Esophagus squamous epithelium (tissue), 5 donors: Measurements from ENCODE around the gene PLEKHG2. TPM values are rescaled to one million over a fixed set of nuclear protein-coding genes. Genes with fewer than 3 reads are reported as not detected.

Experiments used
- DNase-seq: peaks from one replicate; lab custom pipeline; 2025; lab: John Stamatoyannopoulos, UW
- H3K27ac ChIP-seq, 4 donors: fragments of 200-600 bp; sonication (generic); one replicate each; pipeline ENCODE4 v1.5.1; 2016 to 2019; ENCODE audit warnings: mild to moderate bottlenecking in 1 of 4
- H3K27me3 ChIP-seq, 4 donors: fragments of 200-600 bp; sonication (generic); 1 replicate in 3 of 4; 2 replicates in 1 of 4; pipeline versions ENCODE4 v1.5.1 to v1.6.0; 2017 to 2021; ENCODE audit warnings: antibody characterized with exemption in 1 of 4
- H3K36me3 ChIP-seq, 3 donors: fragments of 200-600 bp; sonication (generic); one replicate each; pipeline ENCODE4 v1.5.1; 2016 to 2019
- H3K4me1 ChIP-seq, 3 donors: fragments of 200-600 bp; sonication (generic); one replicate each; pipeline ENCODE4 v1.5.1; 2017 to 2019
- H3K4me3 ChIP-seq, 4 donors: fragments of 200-600 bp; sonication (generic); 1 replicate in 3 of 4; 2 replicates in 1 of 4; pipeline ENCODE4 v1.5.1; 2016 to 2019; ENCODE audit warnings: mild to moderate bottlenecking in 2 of 4, moderate library complexity in 1 of 4
- H3K9me3 ChIP-seq, 3 donors: fragments of 200-600 bp; sonication (generic); one replicate each; pipeline ENCODE4 v1.5.1; 2016 to 2019
- CTCF ChIP-seq, 6 experiments: fragments of 450-650 bp in 4 of 6; fragments of 200-600 bp in 2 of 6; sonication (generic) in 2 of 6; IDR thresholded peaks; one replicate each; pipeline ENCODE4 v1.5.1; 2016 to 2019; ENCODE audit warnings: antibody characterized with exemption in 6 of 6, mild to moderate bottlenecking in 4 of 6, moderate library complexity in 4 of 6
- POLR2A ChIP-seq, 4 donors: fragments of 450-650 bp; IDR thresholded peaks; one replicate each; pipeline ENCODE4 v1.6.1; 2017; ENCODE audit warnings: antibody characterized with exemption in 4 of 4, mild to moderate bottlenecking in 4 of 4, moderate library complexity in 3 of 4
- WGBS, 2 donors: methylation state at CpG; one replicate each; pipeline ENCODE4 v1.1.5; 2018; 5-methylcytosine and 5-hydroxymethylcytosine counted together
- intact Hi-C: fragments of 100-400 bp; cut with DNase I; formaldehyde crosslinking; loops from one replicate; pipeline ENCODE4 v1.15.0; 2022
- total RNA-seq, 4 donors: library from RNA; depleted of rRNA; stranded (reverse); fragments of >200 nt; gene quantifications; one replicate each; pipeline ENCODE4 v1.1.0, GENCODE V29; 2016
- donor health status: DM: yes; HTN: yes; CAD: no.

The PLEKHG2 gene
- total RNA-seq, 4 donors from 2014 or later = 4.8 to 9.3 (median 7.6) TPM

GRCh38 chr19:39382991-39383828 is 29.3 kb upstream of the PLEKHG2 start:
- no peak for TF ChIP-seq POLR2A (IDR thresholded peaks at IDR 0.05)
- TF ChIP-seq CTCF (IDR thresholded peaks at IDR 0.05) = no peak
- no peak overlapping the region for H3K4me3 ChIP-seq
- H3K27ac ChIP-seq = no peak overlapping the region
- no peaks in the 10 kb centered on the region for H3K27me3 ChIP-seq
- intact Hi-C loops = no loop called here
- H3K4me1 ChIP-seq = no peaks in the 10 kb centered on the region
- peaks cover 33 to 100% (median 53%) of the 10 kb centered on the region in 3 donors for H3K36me3 ChIP-seq
- no peaks in the 10 kb centered on the region for H3K9me3 ChIP-seq
- WGBS, 2 donors = 82 to 89% methylated on average over 18 of the region's 18 CpGs
- no peak for DNase-seq

- no peaks in the 10 kb centered on the region for H3K27me3 ChIP-seq
- H3K4me3 ChIP-seq = no peak overlapping the region
- H3K4me1 ChIP-seq = peaks cover 5 to 13% (median 6%) of the 10 kb centered on the region in 3 donors
- H3K9me3 ChIP-seq = no peaks in the 10 kb centered on the region
- no peak for DNase-seq
- TF ChIP-seq CTCF (IDR thresholded peaks at IDR 0.05) = no peak
- H3K27ac ChIP-seq = no peak overlapping the region
- WGBS, 2 donors = 51 to 54% methylated on average over 5 to 7 of the region's 9 CpGs
- intact Hi-C loops = no loop called here
- H3K36me3 ChIP-seq = peaks cover 37 to 98% (median 44%) of the 10 kb centered on the region in 3 donors
Measured at GRCh38 chr19:39384839-39385568, 27.5 kb upstream of the PLEKHG2 start.

GRCh38 chr19:39385629-39386411 is 26.6 kb upstream of the PLEKHG2 start:
- WGBS, 2 donors = 80 to 82% methylated on average over 16 to 19 of the region's 20 CpGs
- Histone ChIP-seq H3K27me3 (no peaks in the 10 kb centered on the region), H3K9me3 (no peaks in the 10 kb centered on the region), H3K36me3 (peaks cover 29 to 90% (median 40%) of the 10 kb centered on the region in 3 donors), H3K4me1 (peaks cover 9 to 19% (median 10%) of the 10 kb centered on the region in 3 donors), H3K27ac (no peak overlapping the region), H3K4me3 (no peak overlapping the region)
- no peak for DNase-seq
- TF ChIP-seq POLR2A (IDR thresholded peaks at IDR 0.05) = no peak
- no peak for TF ChIP-seq CTCF (IDR thresholded peaks at IDR 0.05)
- intact Hi-C loops = no loop called here

- Histone ChIP-seq H3K27ac (no peak overlapping the region), H3K36me3 (peaks cover 22 to 83% (median 35%) of the 10 kb centered on the region in 3 donors), H3K4me1 (peaks cover 9 to 22% (median 10%) of the 10 kb centered on the region in 3 donors), H3K27me3 (no peaks in the 10 kb centered on the region), H3K9me3 (no peaks in the 10 kb centered on the region), H3K4me3 (no peak overlapping the region)
- intact Hi-C loops = no loop called here
- TF ChIP-seq CTCF (IDR thresholded peaks at IDR 0.05) = no peak
- TF ChIP-seq POLR2A (IDR thresholded peaks at IDR 0.05) = no peak
- DNase-seq = no peak
- 71 to 86% methylated on average over 1 to 7 of the region's 7 CpGs for WGBS, 2 donors
Measured at GRCh38 chr19:39386557-39386956, 25.9 kb upstream of the PLEKHG2 start.
